ENCODE measurements around the gene UROC1. TPM values are rescaled to one million over a fixed set of nuclear protein-coding genes. Genes with fewer than 3 reads are reported as not detected.
A peak's percentile ranks its signal among the peaks of the same experiment; 100 is the strongest.

Gene UROC1
- total RNA-seq, 2 donors from 2014 or later: not detected

DNA sequence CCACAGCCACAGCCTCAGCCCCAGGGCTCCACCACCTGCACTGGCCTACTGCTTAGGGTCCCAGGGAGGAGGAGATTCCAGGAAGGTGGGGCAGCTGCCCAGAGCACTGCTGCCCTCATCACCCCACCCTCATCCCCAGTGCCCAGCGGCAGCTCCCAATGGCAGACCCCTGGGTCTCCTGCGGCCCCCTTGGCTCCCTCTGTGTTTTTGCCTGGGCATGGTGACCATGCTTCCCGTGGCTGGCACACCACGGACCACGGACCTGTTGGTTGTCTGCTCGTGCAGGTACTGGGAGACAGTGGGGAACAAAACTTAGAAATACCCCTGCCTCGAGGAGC is 9.1 kb upstream of the UROC1 start:
- H3K9me3 Mint-ChIP-seq: no peaks in the 10 kb centered on the region
- no peak for ATAC-seq

DNA sequence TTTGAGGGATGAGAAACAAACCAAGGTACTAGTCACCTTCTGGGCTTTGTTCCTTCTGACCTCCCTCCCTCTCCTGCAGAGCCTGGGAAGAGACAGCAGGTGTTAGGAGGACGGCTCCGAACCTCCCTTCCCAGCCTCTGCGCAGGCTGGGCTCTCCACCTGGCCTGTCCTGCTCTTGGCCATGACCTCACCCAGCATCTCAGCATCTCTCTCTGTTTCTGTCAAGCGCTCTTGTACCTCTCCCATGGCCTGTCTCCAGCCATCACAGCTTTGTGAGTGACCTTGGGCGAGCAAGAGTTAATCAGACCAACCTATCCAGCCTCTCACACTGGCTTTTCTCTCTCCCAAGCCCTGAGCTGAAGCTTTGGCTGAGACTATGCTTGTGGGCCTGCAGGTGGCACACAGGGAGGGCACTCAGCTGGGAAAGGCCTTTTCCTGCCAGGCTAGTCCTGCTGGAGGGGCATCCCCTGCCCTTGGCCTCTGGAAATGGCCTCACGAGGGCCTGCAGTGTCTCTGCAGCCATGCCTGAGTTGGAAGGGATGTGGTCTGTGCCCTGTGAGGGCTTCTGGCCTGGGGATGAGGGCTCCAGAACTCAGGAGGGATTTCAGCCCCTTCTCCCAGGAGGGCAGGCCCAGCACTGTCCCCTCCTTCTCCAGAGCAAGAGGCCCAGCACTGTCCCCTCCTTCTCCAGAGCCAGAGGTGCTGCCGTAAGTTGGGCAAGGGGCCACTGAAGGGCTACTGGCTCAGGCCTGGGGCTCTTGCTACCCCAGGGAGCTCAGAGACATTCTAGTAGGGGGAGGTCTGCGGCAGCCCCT is 8.5 kb upstream of the UROC1 start:
- DNase-seq (ENCODE audit: low spot score in 2 of 2) (no peak), ATAC-seq (no peak)
- H3K36me3 Mint-ChIP-seq: no peaks in the 10 kb centered on the region
- H3K27ac Mint-ChIP-seq: no peak overlapping the region
- H3K9me3 Mint-ChIP-seq: no peaks in the 10 kb centered on the region

More for the DNA sequence above, 9.1 kb upstream of the UROC1 start:
- no peak for DNase-seq (ENCODE audit: low spot score in 2 of 2)
- Mint-ChIP-seq H3K36me3 (no peaks in the 10 kb centered on the region), H3K27ac (no peak overlapping the region)

DNA sequence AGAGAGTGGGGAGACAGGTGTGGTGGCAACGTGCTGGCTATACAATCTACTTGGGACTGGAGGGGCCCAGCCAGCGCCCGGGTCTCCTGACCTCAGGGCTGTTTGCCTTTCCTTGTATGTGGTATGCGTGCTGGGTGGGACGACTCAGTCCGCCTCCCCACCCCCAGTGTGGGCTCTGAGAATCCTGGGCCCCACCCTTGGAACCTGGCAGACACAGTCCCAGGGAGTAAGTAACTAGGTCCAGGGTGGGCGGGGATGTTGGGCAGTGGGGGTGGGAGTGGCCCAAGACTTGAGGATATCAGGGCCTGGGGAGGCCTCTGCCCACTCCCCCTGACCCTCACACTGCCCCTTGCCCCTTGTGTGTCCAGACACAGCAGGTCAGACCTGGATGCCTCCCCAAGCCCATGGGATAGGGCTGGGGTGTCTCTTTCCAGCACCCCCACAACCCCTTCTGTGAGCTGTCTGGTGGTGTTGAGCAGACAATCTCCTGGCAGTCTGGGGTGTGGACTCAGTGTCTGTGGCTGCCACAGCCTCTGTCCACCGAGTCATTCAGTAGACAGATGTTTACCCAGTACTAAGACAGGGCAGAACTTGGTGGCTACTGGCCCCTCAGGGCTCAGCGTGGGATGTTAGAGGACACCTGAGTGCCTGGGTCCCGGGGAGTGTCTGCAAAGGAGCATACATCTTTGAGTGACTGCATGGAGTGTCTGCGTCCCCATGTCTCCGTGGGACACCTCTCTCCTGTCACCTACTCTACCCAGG is 7.7 kb upstream of the UROC1 start:
- ATAC-seq: no peak
- no peaks in the 10 kb centered on the region for H3K9me3 Mint-ChIP-seq

DNA sequence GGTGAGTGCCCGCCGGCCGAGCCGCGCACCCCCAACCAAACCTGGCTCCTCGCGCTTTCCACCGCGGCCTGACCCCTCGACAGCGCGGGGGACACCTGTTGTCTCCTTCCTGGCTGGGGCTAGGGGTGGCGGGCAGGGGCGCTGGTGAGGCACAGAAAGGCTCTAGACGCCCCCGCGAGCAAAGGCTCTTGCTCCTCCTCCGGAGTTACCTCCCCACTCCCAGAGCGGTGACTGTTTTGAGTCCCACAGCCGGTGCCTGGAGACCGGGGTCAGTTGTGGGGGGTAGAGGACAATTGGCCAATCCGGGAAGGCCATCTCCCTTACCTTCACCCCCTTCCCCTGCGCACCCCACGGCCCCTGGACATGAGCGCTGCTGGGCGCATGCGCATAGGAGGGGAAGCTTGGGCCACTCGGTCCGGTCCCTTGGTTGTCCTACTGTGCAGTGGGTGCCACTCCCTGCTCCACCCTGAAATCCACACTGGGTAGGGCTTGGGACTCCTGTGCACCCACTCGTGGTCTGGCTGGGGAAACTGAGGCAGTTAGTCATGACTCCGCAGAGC is 6.9 kb upstream of the UROC1 start:
- peak in 1 of 2 donors; percentile 38 for ATAC-seq
- no peaks in the 10 kb centered on the region for H3K36me3 Mint-ChIP-seq
- H3K27ac Mint-ChIP-seq: no peak overlapping the region
- no peaks in the 10 kb centered on the region for H3K9me3 Mint-ChIP-seq
- DNase-seq (ENCODE audit: low spot score in 2 of 2): no peak

More for the DNA sequence above, 7.7 kb upstream of the UROC1 start:
- no peak for DNase-seq (ENCODE audit: low spot score in 2 of 2)
- H3K27ac Mint-ChIP-seq: no peak overlapping the region
- H3K36me3 Mint-ChIP-seq: no peaks in the 10 kb centered on the region

DNA sequence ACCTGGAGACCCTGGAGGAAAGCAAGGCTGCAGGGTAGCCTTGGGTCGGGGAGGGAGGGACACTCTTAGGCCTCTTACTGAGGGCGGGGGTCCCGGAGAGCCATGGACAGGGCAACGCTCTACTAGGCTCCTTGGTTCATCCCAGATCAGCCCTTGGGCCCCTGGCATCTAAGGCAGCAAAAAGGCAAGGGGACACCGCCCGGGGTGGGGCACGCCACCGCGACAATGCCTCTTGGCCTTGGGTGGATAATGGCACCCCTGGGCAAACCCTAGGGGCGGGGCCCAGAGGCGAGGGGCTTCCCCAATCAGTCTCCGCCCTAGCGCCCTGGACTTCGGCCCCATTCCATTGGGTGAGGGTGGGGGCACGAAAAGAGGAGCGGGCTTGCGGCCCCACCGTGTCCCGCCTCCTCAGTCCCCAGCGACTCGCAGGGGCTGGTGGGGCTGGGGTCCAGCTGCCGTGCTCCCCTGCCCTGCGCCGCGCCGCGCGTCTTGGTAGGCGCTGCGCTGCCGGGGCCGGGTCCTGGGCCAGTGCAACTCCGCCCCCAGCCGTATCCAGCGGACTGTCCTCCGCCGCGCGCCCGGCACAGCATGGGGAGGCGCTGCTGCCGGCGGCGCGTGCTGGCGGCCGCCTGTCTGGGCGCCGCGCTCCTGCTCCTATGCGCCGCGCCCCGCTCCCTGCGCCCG is 6.3 kb upstream of the UROC1 start, which contains the start of gene CHST13:
Gene CHST13, plus strand, starts transcription at position 411 of the 684 bp plus-strand sequence. Its CDS starts 178 bp downstream, at position 589.
- Mint-ChIP-seq H3K9me3 (no peaks in the 10 kb centered on the region), H3K36me3 (no peaks in the 10 kb centered on the region), H3K27ac (no peak within 1 kb of the TSS)
- ATAC-seq (peak in 1 of 2 donors; percentile 63), DNase-seq (ENCODE audit: low spot score in 2 of 2) (peak in 1 of 2 donors; percentile 14)

DNA sequence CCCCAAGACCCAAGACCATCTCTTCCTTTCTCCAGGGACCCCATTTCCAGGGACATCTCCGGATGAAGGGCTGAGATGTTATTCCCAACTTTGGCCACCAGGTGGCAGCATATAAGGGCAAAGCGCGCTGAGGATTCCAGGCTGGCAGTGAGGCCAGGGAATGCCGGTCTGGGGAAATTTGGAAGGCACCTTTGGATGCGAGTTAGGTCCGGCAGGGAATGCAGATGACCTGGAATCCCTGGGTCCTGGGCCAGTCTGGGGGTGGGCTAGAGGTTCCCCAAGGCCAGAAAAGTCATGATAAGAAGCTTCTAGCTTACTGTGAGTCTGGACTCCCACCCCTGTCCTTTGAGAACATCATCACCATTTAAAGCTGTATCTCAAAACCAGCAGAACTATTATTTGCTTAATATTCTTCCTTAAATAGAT is 4.8 kb upstream of the UROC1 start:
- DNase-seq (ENCODE audit: low spot score in 2 of 2) (peak in 1 of 2 donors; percentile 49), ATAC-seq (no peak)
- H3K9me3 Mint-ChIP-seq: no peaks in the 10 kb centered on the region
- no peaks in the 10 kb centered on the region for H3K36me3 Mint-ChIP-seq
- H3K27ac Mint-ChIP-seq: no peak overlapping the region

DNA sequence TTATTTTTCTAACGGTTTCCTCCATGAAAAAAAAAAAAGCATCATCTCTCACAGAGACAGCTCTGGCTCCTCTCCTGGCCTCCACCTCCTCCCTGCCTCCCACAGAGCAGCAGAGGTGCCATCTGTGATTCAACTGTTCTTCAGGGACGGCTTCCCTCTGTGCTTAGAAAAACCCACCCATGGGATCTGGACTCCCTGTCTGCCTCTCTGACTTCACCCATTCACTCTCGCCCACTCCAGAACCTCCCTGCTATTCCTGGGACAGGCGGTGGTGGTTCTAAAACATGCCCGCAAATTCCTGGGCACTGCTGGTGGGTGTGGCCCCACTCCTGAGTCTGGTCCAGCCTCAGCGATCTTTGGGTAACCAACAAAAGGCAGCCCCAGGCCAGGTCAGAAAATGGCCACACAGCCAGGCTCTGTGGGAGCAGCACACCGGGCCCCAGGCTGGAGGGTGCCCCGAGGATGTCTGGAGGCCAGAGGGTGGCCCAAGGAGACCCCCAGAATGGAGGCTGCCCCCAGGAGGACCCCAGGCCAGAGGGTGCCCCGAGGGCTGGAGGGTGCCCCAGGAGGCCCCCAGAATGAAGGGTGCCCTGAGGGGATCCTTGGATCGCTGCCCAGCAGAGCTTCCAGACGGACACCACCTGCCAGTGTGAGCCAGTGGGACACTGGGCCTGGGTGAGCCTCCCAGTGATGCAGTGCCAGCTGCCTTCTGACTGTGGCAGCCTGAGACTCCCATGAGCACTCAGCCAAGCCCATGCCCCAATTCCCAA is 3.7 kb upstream of the UROC1 start:
- DNase-seq (ENCODE audit: low spot score in 2 of 2) (no peak), ATAC-seq (no peak)
- Mint-ChIP-seq H3K9me3 (no peaks in the 10 kb centered on the region), H3K27ac (peak overlapping the region in 1 of 2 donors; percentile 4), H3K36me3 (no peaks in the 10 kb centered on the region)

DNA sequence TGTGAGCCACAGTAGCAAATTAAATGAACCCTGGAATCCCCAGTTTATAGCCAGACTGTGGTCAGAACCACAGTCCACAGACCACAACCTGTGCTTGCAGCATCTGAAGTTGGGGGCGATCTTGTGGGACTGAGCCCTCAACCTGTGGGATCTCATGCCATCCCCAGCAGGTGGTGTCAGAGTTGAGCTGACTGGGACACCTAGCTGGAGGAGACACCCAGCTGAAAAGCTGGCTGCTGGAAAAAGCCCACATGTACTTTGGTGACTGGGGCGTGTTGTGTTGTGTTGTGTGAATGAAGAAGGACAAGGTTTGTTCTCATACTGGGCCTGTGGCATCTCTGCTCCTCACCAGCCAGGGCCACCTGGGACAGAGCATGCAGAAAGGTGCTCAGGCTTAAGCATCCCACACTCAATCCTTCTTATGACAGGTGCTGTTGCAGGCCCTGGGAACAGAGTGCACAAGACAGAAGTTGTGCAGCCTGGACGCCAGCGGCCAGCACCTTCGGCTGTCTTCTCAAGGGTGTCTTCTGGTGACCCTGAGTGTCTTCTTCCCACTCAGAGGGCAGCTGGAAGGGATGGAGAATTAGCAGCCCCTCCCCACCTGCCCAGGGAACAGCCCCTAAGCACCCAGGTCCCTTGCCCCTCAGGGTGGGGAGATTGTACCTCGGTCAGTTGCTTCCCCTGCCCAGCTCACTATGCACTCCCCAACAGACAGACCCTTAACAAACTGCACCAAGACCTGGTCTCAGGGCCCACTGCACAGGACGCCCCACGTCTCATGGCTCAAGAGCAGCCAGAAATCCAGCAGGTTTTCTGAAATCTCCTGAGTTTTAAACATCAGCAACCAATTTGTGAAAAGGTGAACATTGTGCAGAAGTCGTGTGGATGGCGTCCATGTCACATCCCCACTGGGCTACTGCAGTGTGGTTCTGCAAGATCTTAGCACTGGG is 2.2 kb upstream of the UROC1 start:
- H3K36me3 Mint-ChIP-seq: no peaks in the 10 kb centered on the region
- DNase-seq (ENCODE audit: low spot score in 2 of 2) (peak in 1 of 2 donors; percentile 44), ATAC-seq (no peak)
- no peaks in the 10 kb centered on the region for H3K9me3 Mint-ChIP-seq
- H3K27ac Mint-ChIP-seq: no peak overlapping the region

DNA sequence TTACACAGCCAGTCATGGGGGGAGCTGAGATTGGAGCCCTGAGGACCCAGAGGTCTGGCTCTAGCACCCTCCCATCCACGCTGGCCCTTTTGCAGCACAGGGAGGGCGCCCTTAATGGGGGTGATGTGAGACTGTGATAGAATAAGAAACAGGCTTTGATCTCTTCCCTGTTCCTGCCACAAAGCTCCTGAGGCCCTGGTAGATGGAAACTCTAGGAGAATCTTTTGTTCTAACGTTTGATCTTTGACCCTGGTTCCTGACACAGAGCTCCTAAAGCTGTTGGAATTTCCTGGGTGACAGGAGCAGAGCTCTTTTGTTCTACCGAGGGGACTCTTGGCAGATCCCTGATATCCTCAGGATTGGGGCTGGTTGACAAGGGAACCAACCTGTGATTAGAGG is 1.2 kb upstream of the UROC1 start:
- ATAC-seq (no peak), DNase-seq (ENCODE audit: low spot score in 2 of 2) (no peak)
- no peaks in the 10 kb centered on the region for H3K36me3 Mint-ChIP-seq
- no peak overlapping the region for H3K27ac Mint-ChIP-seq
- H3K9me3 Mint-ChIP-seq: no peaks in the 10 kb centered on the region

DNA sequence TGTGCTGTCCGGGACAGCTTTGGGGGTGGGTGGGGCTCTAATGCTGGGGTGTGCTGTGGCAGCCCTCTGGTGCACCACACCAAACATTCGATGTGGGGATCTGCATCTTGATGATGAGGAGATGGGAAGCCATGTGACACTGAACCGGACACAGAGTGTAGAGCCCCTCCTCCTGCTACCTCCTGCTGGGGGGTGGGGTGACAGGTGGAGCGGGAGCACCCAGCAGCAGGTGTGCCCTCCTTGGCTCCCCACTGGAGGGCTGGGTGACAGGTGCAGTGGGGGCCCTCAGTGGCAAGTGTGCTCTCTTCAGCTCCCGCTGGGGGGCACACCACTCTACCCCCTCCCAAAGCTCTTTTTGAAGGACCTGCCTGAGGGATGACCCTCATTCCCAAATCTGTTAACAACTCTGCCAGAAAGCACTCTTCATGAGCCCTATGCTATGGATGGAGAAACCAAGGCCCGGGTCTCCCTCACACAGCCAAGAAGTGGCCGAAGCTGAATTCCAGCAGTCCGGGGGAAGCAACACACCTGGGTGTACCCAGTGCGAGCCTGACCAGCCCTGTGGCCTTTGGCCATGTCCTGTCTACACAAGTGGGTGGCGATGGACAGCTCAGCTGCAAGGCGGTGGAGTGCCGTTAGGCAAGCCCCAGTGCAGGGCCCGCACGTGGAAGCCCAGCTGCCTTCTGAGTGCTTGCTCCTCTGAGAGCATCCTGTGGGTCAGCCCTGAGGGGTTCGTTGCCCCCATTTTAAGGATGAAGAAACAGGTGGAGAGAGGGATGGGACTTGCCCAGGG is 609 bp upstream of the UROC1 start:
- Mint-ChIP-seq H3K36me3 (no peaks in the 10 kb centered on the region), H3K27ac (no peak overlapping the region), H3K9me3 (no peaks in the 10 kb centered on the region)
- DNase-seq (ENCODE audit: low spot score in 2 of 2) (no peak), ATAC-seq (no peak)

DNA sequence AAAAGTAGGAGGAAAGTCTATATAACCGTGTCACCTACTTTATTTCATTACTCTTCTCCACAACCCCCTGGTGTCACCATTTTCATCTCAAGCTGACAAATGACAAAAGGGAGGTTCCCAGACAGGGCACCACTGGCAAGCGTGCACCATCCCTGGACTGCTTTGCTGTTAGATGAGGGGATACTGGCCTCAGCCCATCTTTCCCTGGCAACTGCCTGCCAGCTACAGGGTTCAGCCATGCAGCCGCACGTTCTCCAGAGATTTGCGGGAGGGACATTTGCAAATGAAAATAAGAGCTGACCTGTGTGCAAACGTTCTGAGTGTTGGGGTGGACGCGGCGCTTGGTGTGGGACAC is 660 bp downstream of the UROC1 start:
- Mint-ChIP-seq H3K27ac (no peak overlapping the region), H3K36me3 (no peaks in the 10 kb centered on the region), H3K9me3 (no peaks in the 10 kb centered on the region)
- no peak for ATAC-seq
- DNase-seq (ENCODE audit: low spot score in 2 of 2): no peak

DNA sequence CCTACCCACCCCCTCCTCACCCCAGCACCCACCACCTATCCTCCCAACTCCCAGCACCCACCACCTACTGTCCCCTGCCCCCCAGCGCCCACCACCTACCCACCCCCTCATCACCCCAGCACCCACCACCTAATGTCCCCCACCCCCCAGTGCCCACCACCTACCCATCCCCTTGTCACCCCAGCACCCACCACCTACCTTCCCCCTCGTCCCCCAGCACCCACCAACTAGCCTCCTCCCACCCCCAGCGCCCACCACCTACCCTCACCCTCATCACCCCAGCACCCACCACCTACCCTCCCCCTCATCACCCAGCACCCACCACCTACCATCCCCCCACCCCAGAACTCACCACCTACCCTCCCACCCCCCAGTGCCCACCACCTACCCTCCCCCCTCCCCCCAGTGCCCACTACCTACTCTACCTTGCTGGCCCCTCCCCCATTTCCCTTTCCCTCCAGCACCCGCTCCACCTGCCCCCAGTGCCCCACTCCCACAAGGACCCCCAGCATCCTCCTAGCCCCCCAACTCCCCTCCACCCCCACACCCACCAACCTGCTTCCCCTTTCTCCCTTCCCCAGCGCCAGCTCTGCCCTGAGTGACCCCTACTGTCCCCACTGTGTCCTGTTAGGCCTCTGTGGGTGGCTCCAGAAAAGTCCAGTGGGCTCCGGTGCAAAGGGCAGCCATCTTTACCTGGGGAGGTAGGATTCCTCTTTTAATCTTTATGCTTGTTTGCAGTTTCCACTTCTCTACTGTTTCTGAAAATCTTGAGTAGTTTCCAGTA is 1.2 kb downstream of the UROC1 start:
- ATAC-seq (no peak), DNase-seq (ENCODE audit: low spot score in 2 of 2) (no peak)
- H3K27ac Mint-ChIP-seq: no peak overlapping the region

DNA sequence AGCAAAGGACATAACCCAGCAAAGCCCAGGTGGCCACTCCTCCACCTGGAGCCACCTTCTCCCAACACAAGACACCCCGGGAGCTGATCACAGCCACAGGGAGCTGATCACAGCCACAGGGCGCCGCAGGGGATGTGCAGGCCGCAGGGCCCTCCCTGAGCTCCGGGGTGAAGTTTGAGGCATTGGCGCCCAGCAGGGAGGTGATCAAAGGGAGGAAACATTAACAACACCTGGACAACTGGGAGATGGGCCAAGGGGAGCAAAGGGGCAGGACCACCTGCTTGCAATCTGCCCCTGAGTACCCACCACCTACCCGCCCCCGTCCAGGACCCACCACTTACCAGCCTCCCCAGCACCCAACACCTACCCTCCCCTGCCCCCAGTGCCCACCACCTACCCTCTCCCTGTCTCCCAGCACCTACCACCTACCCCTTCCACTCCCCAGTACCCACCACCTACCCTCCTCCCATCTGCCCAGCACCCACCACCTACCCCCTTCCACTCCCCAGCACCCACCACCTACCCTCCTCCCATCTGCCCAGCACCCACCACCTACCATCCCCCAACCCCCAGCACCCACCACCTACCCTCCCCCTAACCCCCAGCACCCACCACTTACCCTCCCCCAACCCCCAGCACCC is 2.4 kb downstream of the UROC1 start:
- Mint-ChIP-seq H3K27ac (no peak overlapping the region), H3K36me3 (no peaks in the 10 kb centered on the region), H3K9me3 (no peaks in the 10 kb centered on the region)
- no peak for DNase-seq (ENCODE audit: low spot score in 2 of 2)
- ATAC-seq: no peak

More for the DNA sequence above, 1.2 kb downstream of the UROC1 start:
- Mint-ChIP-seq H3K9me3 (no peaks in the 10 kb centered on the region), H3K36me3 (no peaks in the 10 kb centered on the region)

DNA sequence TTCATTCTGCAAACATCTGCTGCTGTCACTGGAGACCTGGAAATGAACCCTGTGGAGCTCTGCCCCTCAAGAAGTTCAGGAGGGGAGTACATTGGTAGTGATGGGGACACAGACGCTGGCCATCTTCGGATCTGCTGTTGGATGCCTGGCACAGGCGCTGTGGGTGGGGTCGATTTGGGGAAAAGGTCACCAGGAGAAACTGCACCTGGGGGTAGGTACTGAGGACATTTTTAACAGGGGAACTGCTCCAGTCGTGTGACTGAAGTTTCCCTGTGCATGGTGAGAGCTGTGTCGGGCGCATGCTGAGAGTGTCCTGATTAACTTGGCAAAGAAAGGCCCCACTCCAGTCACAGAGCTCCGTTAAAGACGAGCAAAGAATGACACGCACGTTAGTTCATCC is 3.4 kb downstream of the UROC1 start:
- no peaks in the 10 kb centered on the region for H3K9me3 Mint-ChIP-seq
- H3K36me3 Mint-ChIP-seq: no peaks in the 10 kb centered on the region
- ATAC-seq (no peak), DNase-seq (ENCODE audit: low spot score in 2 of 2) (no peak)
- H3K27ac Mint-ChIP-seq: no peak overlapping the region
